Calu3 (cell line): Measurements from ENCODE around the gene TLR8. TPM values are rescaled to one million over a fixed set of nuclear protein-coding genes. Genes with fewer than 3 reads are reported as not detected.

Experiments
- BruUV-seq: library from RNA; stranded (reverse); fragments of 400-500 nt; replicated peaks from 2 replicates; lab custom pipeline; 2021; lab: Mats Ljungman, UMichigan
- CTCF ChIA-PET: fragments of 300-600 bp; sonication (Branson Sonifier 250); formaldehyde crosslinking; loops from one replicate; lab custom pipeline; 2022; ENCODE audit warnings: antibody characterized with exemption; lab: Charles Lee
- DNase-seq: peaks from one replicate; pipeline ENCODE4 v3.0.0; 2022
- H3K27ac Mint-ChIP-seq: one replicate; pipeline ENCODE4 v1.8.0; 2022; ENCODE audit warnings: mixed read lengths; ENCODE audit not compliant: unreplicated experiment
- H3K27me3 Mint-ChIP-seq: one replicate; pipeline ENCODE4 v1.8.0; 2022; ENCODE audit warnings: mixed read lengths; ENCODE audit not compliant: unreplicated experiment
- H3K36me3 Mint-ChIP-seq: one replicate; pipeline ENCODE4 v1.8.0; 2022; ENCODE audit warnings: mild to moderate bottlenecking, moderate library complexity, mixed read lengths; ENCODE audit not compliant: insufficient read depth, unreplicated experiment
- H3K4me1 Mint-ChIP-seq: one replicate; pipeline ENCODE4 v1.8.0; 2022; ENCODE audit warnings: mild to moderate bottlenecking, low read depth, mixed read lengths; ENCODE audit not compliant: unreplicated experiment
- H3K4me3 Mint-ChIP-seq: one replicate; pipeline ENCODE4 v1.8.0; 2022; ENCODE audit warnings: mild to moderate bottlenecking, low read depth, moderate library complexity, mixed read lengths; ENCODE audit not compliant: unreplicated experiment
- H3K9me3 Mint-ChIP-seq: one replicate; pipeline ENCODE4 v1.8.0; 2022; ENCODE audit warnings: low read depth, mixed read lengths; ENCODE audit not compliant: unreplicated experiment
- CTCF ChIP-seq: fragments of 200-600 bp; IDR thresholded peaks from one replicate; pipeline ENCODE4 v1.8.0; 2022; ENCODE audit warnings: antibody characterized with exemption; ENCODE audit not compliant: unreplicated experiment
- intact Hi-C: fragments of 100-400 bp; cut with micrococcal nuclease; formaldehyde crosslinking; loops from one replicate; pipeline ENCODE4 v1.10.0; 2022; ENCODE audit not compliant: unreplicated experiment
- total RNA-seq: library from RNA; stranded (reverse); gene quantifications from 2 replicates; pipeline ENCODE4 v1.2.3, GENCODE V29; 2022

The TLR8 gene
- total RNA-seq, 1 experiment from 2014 or later: not detected

GRCh38 chrX:12920990-12921389 lies 14.6 kb downstream of the TLR8 start:
- DNase-seq: no peak
- H3K4me1 Mint-ChIP-seq: no peaks in the 10 kb centered on the region
- no peaks in the 10 kb centered on the region for H3K36me3 Mint-ChIP-seq
- no TSS peak for BruUV-seq
- no peak overlapping the region for H3K4me3 Mint-ChIP-seq
- H3K9me3 Mint-ChIP-seq: no peaks in the 10 kb centered on the region
- no peaks in the 10 kb centered on the region for H3K27me3 Mint-ChIP-seq
- CTCF ChIA-PET: no interaction called here
- TF ChIP-seq CTCF: no peak
- H3K27ac Mint-ChIP-seq: no peak overlapping the region
- intact Hi-C loops: no loop called here

DNA sequence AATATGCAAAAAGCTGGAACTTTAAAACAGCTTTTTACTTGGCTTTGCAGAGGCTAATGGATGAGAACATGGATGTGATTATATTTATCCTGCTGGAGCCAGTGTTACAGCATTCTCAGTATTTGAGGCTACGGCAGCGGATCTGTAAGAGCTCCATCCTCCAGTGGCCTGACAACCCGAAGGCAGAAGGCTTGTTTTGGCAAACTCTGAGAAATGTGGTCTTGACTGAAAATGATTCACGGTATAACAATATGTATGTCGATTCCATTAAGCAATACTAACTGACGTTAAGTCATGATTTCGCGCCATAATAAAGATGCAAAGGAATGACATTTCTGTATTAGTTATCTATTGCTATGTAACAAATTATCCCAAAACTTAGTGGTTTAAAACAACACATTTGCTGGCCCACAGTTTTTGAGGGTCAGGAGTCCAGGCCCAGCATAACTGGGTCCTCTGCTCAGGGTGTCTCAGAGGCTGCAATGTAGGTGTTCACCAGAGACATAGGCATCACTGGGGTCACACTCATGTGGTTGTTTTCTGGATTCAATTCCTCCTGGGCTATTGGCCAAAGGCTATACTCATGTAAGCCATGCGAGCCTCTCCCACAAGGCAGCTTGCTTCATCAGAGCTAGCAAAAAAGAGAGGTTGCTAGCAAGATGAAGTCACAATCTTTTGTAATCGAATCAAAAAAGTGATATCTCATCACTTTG lies 15.6 kb downstream of the TLR8 start:
- Mint-ChIP-seq H3K4me3 (no peak overlapping the region), H3K27ac (no peak overlapping the region), H3K36me3 (no peaks in the 10 kb centered on the region), H3K9me3 (no peaks in the 10 kb centered on the region), H3K4me1 (no peaks in the 10 kb centered on the region), H3K27me3 (no peaks in the 10 kb centered on the region)
- CTCF ChIA-PET: no interaction called here
- BruUV-seq: no TSS peak
- no peak for DNase-seq
- intact Hi-C loops: no loop called here
- TF ChIP-seq CTCF: no peak

GRCh38 chrX:12922599-12922919 lies 16.1 kb downstream of the TLR8 start:
- Mint-ChIP-seq H3K27me3 (no peaks in the 10 kb centered on the region), H3K9me3 (no peaks in the 10 kb centered on the region), H3K27ac (no peak overlapping the region), H3K4me1 (no peaks in the 10 kb centered on the region), H3K4me3 (no peak overlapping the region), H3K36me3 (no peaks in the 10 kb centered on the region)
- intact Hi-C loops: no loop called here
- CTCF ChIA-PET: no interaction called here
- BruUV-seq: no TSS peak
- no peak for DNase-seq
- TF ChIP-seq CTCF: no peak

- CTCF ChIA-PET: interaction anchor here (0.7 kb wide), 1 partner anchor 713 kb away, joined by 3 read pairs; no protein-coding TSS in a partner anchor
- H3K27ac Mint-ChIP-seq: no peak overlapping the region
- DNase-seq: no peak
- H3K27me3 Mint-ChIP-seq: no peaks in the 10 kb centered on the region
- H3K4me3 Mint-ChIP-seq: no peak overlapping the region
- BruUV-seq: no TSS peak
- no peaks in the 10 kb centered on the region for H3K4me1 Mint-ChIP-seq
- peaks cover 2% of the 10 kb centered on the region for H3K9me3 Mint-ChIP-seq
- no peak for TF ChIP-seq CTCF
- intact Hi-C loops: no loop called here
- H3K36me3 Mint-ChIP-seq: no peaks in the 10 kb centered on the region
Observed at GRCh38 chrX:12929701-12930100, 23.3 kb downstream of the TLR8 start.
